IMR-90 (cell line): ENCODE data around the gene TLCD1. TPM values are rescaled to one million over a fixed set of nuclear protein-coding genes. Genes with fewer than 3 reads are reported as not detected.

Experiments used
- ATAC-seq: fragments of 200-7000 bp; cut with Tn5 transposase; 2 replicates; pipeline ENCODE4 v1.9.1; 2020; ENCODE audit warnings: low read depth, mild to moderate bottlenecking, moderate library complexity
- BruUV-seq: library from RNA; stranded (reverse); fragments of 400-500 nt; replicated peaks from 2 replicates; lab custom pipeline; 2021; lab: Mats Ljungman, UMichigan
- CTCF ChIA-PET: fragments of 300-600 bp; formaldehyde crosslinking; extraction: SDS; loops from one replicate; lab custom pipeline; 2021; ENCODE audit warnings: antibody characterized with exemption; lab: Yijun Ruan, JAX
- POLR2A ChIA-PET: fragments of 300-600 bp; sonication (Branson Sonifier 250); formaldehyde crosslinking; loops from one replicate; lab custom pipeline; 2022; ENCODE audit warnings: antibody characterized with exemption; ENCODE audit not compliant: unreplicated experiment; lab: Charles Lee
- DNase-seq: peaks from one replicate; pipeline ENCODE4 v3.0.0; 2013
- H2AFZ ChIP-seq: replicated peaks from 2 replicates; pipeline ENCODE3; 2013; ENCODE audit warnings: low read length, mild to moderate bottlenecking; ENCODE audit not compliant: poor library complexity
- H2AK5ac ChIP-seq: 2 replicates; pipeline ENCODE4 v1.6.1; 2013; ENCODE audit warnings: low read depth, low read length, inconsistent platforms
- H2AK9ac ChIP-seq: replicated peaks from 2 replicates; pipeline ENCODE3; 2013; ENCODE audit warnings: mild to moderate bottlenecking, low read depth, low read length, moderate library complexity; ENCODE audit not compliant: poor library complexity
- H2BK120ac ChIP-seq: 2 replicates; pipeline ENCODE4 v1.6.1; 2013; ENCODE audit warnings: low read depth, low read length, inconsistent platforms
- H2BK15ac ChIP-seq: 3 replicates; pipeline ENCODE4 v1.6.1; 2013; ENCODE audit warnings: low read depth, low read length, inconsistent platforms
- H2BK20ac ChIP-seq: 2 replicates; pipeline ENCODE4 v1.6.1; 2013; ENCODE audit warnings: low read depth, mild to moderate bottlenecking, inconsistent platforms, low read length, moderate library complexity
- H2BK5ac ChIP-seq: 2 replicates; pipeline ENCODE4 v1.6.1; 2013; ENCODE audit warnings: mild to moderate bottlenecking, low read depth, low read length, inconsistent platforms; ENCODE audit not compliant: poor library complexity, severe bottlenecking
- H3K14ac ChIP-seq: replicated peaks from 2 replicates; pipeline ENCODE4 v1.6.1; 2013; ENCODE audit warnings: low read depth, low read length, inconsistent platforms
- H3K18ac ChIP-seq: 2 replicates; pipeline ENCODE4 v1.6.1; 2013; ENCODE audit warnings: low read depth, low read length, control low read depth
- H3K23ac ChIP-seq: 2 replicates; pipeline ENCODE4 v1.6.1; 2013; ENCODE audit warnings: low read depth, low read length, inconsistent platforms
- H3K27ac ChIP-seq: 2 replicates; pipeline ENCODE4 v1.5.1; 2013; ENCODE audit warnings: mild to moderate bottlenecking, control low read depth, low read length; ENCODE audit not compliant: insufficient read depth
- H3K27me3 ChIP-seq: 2 replicates; pipeline ENCODE4 v1.6.1; 2013; ENCODE audit warnings: low read length; ENCODE audit not compliant: control insufficient read depth, insufficient read depth
- H3K36me3 ChIP-seq: 2 replicates; pipeline ENCODE4 v1.6.1; 2013; ENCODE audit warnings: low read length, mixed read lengths; ENCODE audit not compliant: control insufficient read depth, insufficient read depth
- H3K4ac ChIP-seq: 2 replicates; pipeline ENCODE4 v1.6.1; 2013; ENCODE audit warnings: low read depth, low read length, inconsistent platforms
- H3K4me1 ChIP-seq: 2 replicates; pipeline ENCODE4 v1.6.1; 2013; ENCODE audit warnings: low read length, mixed read lengths; ENCODE audit not compliant: control insufficient read depth, insufficient read depth
- H3K4me2 ChIP-seq: 2 replicates; pipeline ENCODE4 v1.6.1; 2013; ENCODE audit warnings: low read depth, mild to moderate bottlenecking, control low read depth, low read length, moderate library complexity
- H3K4me3 ChIP-seq: 2 replicates; pipeline ENCODE4 v1.5.1; 2013; ENCODE audit warnings: low read depth, mild to moderate bottlenecking, control low read depth, low read length, moderate library complexity; ENCODE audit not compliant: insufficient read depth
- H3K56ac ChIP-seq: 2 replicates; pipeline ENCODE4 v1.6.1; 2013; ENCODE audit warnings: low read length, inconsistent platforms; ENCODE audit not compliant: insufficient read depth; ENCODE audit errors: extremely low read depth
- H3K79me1 ChIP-seq, 2 experiments: 2 replicates each; pipeline ENCODE4 v1.6.1; 2013; ENCODE audit warnings: low read length in 2 of 2, inconsistent platforms in 1 of 2, low read depth in 1 of 2
- H3K9ac ChIP-seq: 2 replicates; pipeline ENCODE4 v1.6.1; 2013; ENCODE audit warnings: low read depth, low read length, control low read depth
- H3K9me1 ChIP-seq: 2 replicates; pipeline ENCODE4 v1.6.1; 2013; ENCODE audit warnings: low read length, inconsistent platforms; ENCODE audit not compliant: insufficient read depth
- H3K9me3 ChIP-seq: 2 replicates; pipeline ENCODE4 v1.6.1; 2013; ENCODE audit warnings: low read length; ENCODE audit not compliant: control insufficient read depth, insufficient read depth
- H4K20me1 ChIP-seq: 2 replicates; pipeline ENCODE4 v1.6.1; 2013; ENCODE audit warnings: low read length, inconsistent platforms; ENCODE audit not compliant: insufficient read depth
- H4K5ac ChIP-seq: 2 replicates; pipeline ENCODE4 v1.6.1; 2013; ENCODE audit warnings: mild to moderate bottlenecking, low read depth, low read length, control low read depth
- H4K8ac ChIP-seq, 2 experiments: 2 replicates each; pipeline ENCODE4 v1.6.1; 2013; ENCODE audit warnings: low read depth in 2 of 2, low read length in 2 of 2, control low read depth in 1 of 2, inconsistent platforms in 1 of 2
- H4K91ac ChIP-seq: 2 replicates; pipeline ENCODE4 v1.6.1; 2013; ENCODE audit warnings: low read depth, low read length, inconsistent platforms; ENCODE audit not compliant: insufficient read depth
- BHLHE40 ChIP-seq: fragments of 150-350 bp; IDR thresholded peaks from 2 replicates; pipeline ENCODE4 v1.6.1; 2016; ENCODE audit warnings: mild to moderate bottlenecking, low read depth, low read length
- MAFK ChIP-seq: IDR thresholded peaks from 2 replicates; pipeline ENCODE4 v1.6.1; 2012; ENCODE audit warnings: low read depth, low read length, improper control_type of control experiment
- MXI1 ChIP-seq: IDR thresholded peaks from 2 replicates; pipeline ENCODE4 v1.6.1; 2012; ENCODE audit warnings: low read depth, mild to moderate bottlenecking, low read length, moderate library complexity, borderline replicate concordance
- NFE2L2 ChIP-seq: fragments of 150-350 bp; IDR thresholded peaks from 2 replicates; pipeline ENCODE4 v1.6.1; 2016; ENCODE audit warnings: low read depth, mild to moderate bottlenecking, low read length
- RFX5 ChIP-seq: IDR thresholded peaks from 2 replicates; pipeline ENCODE4 v1.8.0; 2012; ENCODE audit warnings: low read depth, mild to moderate bottlenecking, low read length, moderate library complexity
- WGBS, 2 experiments: methylation state at CpG; one replicate each; pipeline versions ENCODE4 v1.1.5 to v1.1.7; 2013; ENCODE audit warnings: missing lambda C conversion rate in 2 of 2; ENCODE audit not compliant: insufficient read length in 1 of 2; ENCODE audit errors: extremely low coverage in 2 of 2; 5-methylcytosine and 5-hydroxymethylcytosine counted together
- dilution Hi-C: fragments of 300-500 bp; cut with HindIII; formaldehyde crosslinking; loops from one replicate; pipeline ENCODE4 v1.14.3; 2018; ENCODE audit warnings: low sequenced_read_pairs; ENCODE audit not compliant: unreplicated experiment
- in situ Hi-C: fragments of 300-500 bp; cut with MboI; formaldehyde crosslinking; loops from 3 replicates; pipeline ENCODE4 v1.14.3; 2019; ENCODE audit warnings: low sequenced_read_pairs, inconsistent platforms, mixed read lengths
- intact Hi-C: fragments of 100-400 bp; cut with micrococcal nuclease; formaldehyde crosslinking; loops from 2 replicates; pipeline ENCODE4 v1.10.0; 2022
- polyA plus RNA-seq, 3 experiments: library from polyadenylated mRNA; depleted of rRNA; stranded (reverse); fragments of >200 nt; gene quantifications; 2 replicates each; pipeline ENCODE4 v1.2.3, GENCODE V29; 2012; ENCODE audit warnings: low replicate concordance in 1 of 3
- total RNA-seq: library from RNA; depleted of rRNA; stranded (reverse); fragments of >200 nt; gene quantifications from 2 replicates; pipeline ENCODE4 v1.2.3, GENCODE V29; 2012
- TF ChIP-seq, protein P1 (sequence below): fragments of 150-350 bp; IDR thresholded peaks from 2 replicates; pipeline ENCODE4 v1.6.1; 2017; ENCODE audit warnings: mild to moderate bottlenecking, antibody characterized with exemption, low read length, low read depth
- TF ChIP-seq, protein P2 (sequence below): conservative IDR thresholded peaks from 2 replicates; pipeline ENCODE4 v1.5.1; 2012; ENCODE audit warnings: mild to moderate bottlenecking, low read depth, low read length, improper control_type of control experiment
- TF ChIP-seq, protein P3 (sequence below): fragments of 150-350 bp; IDR thresholded peaks from 2 replicates; pipeline ENCODE4 v1.6.1; 2016; ENCODE audit warnings: low read depth, mild to moderate bottlenecking, low read length, moderate library complexity, borderline replicate concordance

Gene TLCD1
- total and polyA plus RNA-seq, 2 of the 4 experiments (the other 2 are of a cell fraction): 3.6 to 9.3 TPM

DNA sequence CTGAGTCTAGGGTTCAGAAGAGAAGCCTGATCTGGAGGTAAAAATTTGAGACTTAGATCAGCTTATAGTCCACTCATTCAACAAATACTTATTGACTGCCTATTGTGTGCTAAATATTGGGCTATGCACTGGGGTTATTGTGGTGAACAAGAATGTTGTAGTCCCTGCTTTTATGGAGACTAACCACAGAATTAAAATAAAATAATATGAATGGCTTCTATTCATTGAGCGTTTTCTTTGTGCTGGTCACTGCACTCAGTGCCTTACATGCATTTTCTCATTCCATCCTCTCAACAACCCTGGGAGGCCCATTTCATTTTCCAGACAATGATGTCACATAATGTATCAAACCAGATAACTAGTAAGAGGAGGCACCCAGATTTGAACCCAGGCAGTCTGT, 7.3 kb upstream of the TLCD1 start:
- H3K27ac ChIP-seq: no peak overlapping the region
- ChIA-PET POLR2A (no interaction called here), CTCF (no interaction called here)

More for the DNA sequence above, 7.3 kb upstream of the TLCD1 start:
- H3K79me1 ChIP-seq: peaks cover 0 to 6% of the 10 kb centered on the region in 2 experiments; a peak in 1 of 4 replicates
- H2BK120ac ChIP-seq: no peak overlapping the region
- H4K5ac ChIP-seq: no peak overlapping the region
- H2BK20ac ChIP-seq: no peak overlapping the region
- H3K4me2 ChIP-seq: no peak overlapping the region
- H3K4me3 ChIP-seq: no peak overlapping the region
- H3K4ac ChIP-seq: no peak overlapping the region
- H4K8ac ChIP-seq: no peak overlapping the region
- intact Hi-C loops: no loop called here
- BruUV-seq: no TSS peak
- dilution Hi-C loops: no loop called here
- no peak overlapping the region for H3K56ac ChIP-seq
- H3K9ac ChIP-seq: no peak overlapping the region
- H3K14ac ChIP-seq: no peak overlapping the region
- TF ChIP-seq NFE2L2 (no peak), RFX5 (no peak), MXI1 (no peak), MAFK (no peak), BHLHE40 (no peak)
- TF ChIP-seq, protein P1, sequence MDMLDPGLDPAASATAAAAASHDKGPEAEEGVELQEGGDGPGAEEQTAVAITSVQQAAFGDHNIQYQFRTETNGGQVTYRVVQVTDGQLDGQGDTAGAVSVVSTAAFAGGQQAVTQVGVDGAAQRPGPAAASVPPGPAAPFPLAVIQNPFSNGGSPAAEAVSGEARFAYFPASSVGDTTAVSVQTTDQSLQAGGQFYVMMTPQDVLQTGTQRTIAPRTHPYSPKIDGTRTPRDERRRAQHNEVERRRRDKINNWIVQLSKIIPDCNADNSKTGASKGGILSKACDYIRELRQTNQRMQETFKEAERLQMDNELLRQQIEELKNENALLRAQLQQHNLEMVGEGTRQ: no peak
- TF ChIP-seq, protein P2, sequence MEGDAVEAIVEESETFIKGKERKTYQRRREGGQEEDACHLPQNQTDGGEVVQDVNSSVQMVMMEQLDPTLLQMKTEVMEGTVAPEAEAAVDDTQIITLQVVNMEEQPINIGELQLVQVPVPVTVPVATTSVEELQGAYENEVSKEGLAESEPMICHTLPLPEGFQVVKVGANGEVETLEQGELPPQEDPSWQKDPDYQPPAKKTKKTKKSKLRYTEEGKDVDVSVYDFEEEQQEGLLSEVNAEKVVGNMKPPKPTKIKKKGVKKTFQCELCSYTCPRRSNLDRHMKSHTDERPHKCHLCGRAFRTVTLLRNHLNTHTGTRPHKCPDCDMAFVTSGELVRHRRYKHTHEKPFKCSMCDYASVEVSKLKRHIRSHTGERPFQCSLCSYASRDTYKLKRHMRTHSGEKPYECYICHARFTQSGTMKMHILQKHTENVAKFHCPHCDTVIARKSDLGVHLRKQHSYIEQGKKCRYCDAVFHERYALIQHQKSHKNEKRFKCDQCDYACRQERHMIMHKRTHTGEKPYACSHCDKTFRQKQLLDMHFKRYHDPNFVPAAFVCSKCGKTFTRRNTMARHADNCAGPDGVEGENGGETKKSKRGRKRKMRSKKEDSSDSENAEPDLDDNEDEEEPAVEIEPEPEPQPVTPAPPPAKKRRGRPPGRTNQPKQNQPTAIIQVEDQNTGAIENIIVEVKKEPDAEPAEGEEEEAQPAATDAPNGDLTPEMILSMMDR: no peak
- TF ChIP-seq, protein P3, sequence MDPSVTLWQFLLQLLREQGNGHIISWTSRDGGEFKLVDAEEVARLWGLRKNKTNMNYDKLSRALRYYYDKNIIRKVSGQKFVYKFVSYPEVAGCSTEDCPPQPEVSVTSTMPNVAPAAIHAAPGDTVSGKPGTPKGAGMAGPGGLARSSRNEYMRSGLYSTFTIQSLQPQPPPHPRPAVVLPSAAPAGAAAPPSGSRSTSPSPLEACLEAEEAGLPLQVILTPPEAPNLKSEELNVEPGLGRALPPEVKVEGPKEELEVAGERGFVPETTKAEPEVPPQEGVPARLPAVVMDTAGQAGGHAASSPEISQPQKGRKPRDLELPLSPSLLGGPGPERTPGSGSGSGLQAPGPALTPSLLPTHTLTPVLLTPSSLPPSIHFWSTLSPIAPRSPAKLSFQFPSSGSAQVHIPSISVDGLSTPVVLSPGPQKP: no peak
- H2AK9ac ChIP-seq: no peak overlapping the region
- no peak overlapping the region for H2AFZ ChIP-seq
- H3K9me1 ChIP-seq: no peaks in the 10 kb centered on the region
- no peaks in the 10 kb centered on the region for H3K36me3 ChIP-seq
- H2AK5ac ChIP-seq: no peak overlapping the region
- no CpG with 5 or more reads among the region's 1 CpG for WGBS, 2 experiments
- no peak overlapping the region for H2BK5ac ChIP-seq
- no peaks in the 10 kb centered on the region for H3K27me3 ChIP-seq
- ATAC-seq (no peak), DNase-seq (no peak)
- H3K9me3 ChIP-seq: no peaks in the 10 kb centered on the region
- H4K20me1 ChIP-seq: no peaks in the 10 kb centered on the region; the same call in 1 of the 2 replicates
- in situ Hi-C loops: loop anchor here (10.0 kb wide), 1 partner anchor 371 kb away; no protein-coding TSS in a partner anchor
- H4K91ac ChIP-seq: no peak overlapping the region
- H3K23ac ChIP-seq: no peak overlapping the region
- H3K18ac ChIP-seq: no peak overlapping the region
- no peak overlapping the region for H2BK15ac ChIP-seq
- H3K4me1 ChIP-seq: 0 out of 2 replicates have a peak, but pooled peaks cover 2% of the 10 kb centered on the region
